ENCODE measurements around the gene MAGI1.

The MAGI1 gene

DNA sequence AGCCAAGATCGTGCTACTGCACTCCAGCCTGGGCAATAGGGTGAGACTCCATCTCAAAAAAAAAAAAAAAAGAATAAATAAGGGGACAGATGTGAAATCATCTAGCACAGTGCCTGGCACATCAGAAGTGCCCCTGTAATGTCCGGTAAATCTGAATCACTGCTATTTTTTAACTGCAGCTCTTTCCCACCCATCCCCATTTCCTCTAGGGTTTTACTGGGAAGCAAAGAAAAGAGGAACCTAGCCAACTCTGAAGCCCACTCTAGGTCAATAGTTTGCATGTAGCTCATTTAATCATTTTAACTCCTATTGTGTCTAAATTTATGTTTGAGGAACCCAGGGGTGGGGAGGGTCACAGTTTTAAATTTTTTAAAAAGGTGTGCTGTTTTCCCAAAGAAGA is 26.0 kb downstream of the MAGI1 start:
- DNase-seq = no peak

DNA sequence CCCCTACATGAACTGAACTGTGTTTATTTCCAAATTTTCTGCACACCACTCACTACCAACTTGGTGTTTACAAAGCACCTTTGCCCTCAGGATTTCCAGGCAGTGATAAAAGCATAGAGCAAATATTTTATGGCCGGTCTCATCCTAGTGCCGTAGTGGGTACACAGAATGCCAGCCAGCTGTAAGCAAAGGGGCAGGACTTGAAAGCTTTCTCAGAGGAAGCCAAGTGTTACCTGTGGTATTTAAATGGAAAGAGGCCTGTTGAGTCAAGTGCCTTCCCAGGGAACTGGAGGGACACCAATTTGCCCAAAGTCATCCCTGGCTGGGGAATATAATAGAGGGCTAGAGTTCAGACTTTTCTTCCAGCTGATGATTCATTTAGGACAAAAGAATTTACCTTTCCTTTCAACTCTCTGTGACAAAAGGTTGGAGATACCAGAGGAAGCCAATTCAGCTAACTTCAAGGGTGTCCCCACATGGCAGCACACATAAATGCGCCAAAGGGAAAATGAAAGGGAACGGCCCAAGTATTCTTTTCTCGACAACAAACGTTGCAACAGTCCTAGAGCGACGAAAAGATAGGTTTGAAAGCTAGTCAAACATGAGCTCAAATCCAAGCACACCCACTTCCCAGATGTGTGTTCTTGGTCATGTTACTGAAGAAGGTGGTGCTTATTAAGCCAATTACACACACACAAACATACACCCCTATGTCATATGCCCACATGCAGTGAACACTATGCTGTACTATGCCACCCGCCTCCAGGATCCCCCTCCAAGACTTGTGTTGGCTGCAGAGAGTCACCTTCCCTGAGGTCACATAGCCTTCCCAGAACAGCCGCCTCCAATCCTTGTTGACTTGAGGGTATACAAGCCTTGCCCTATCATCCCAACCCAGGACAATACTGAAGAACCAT is 27.7 kb downstream of the MAGI1 start:
- DNase-seq = no peak

DNA sequence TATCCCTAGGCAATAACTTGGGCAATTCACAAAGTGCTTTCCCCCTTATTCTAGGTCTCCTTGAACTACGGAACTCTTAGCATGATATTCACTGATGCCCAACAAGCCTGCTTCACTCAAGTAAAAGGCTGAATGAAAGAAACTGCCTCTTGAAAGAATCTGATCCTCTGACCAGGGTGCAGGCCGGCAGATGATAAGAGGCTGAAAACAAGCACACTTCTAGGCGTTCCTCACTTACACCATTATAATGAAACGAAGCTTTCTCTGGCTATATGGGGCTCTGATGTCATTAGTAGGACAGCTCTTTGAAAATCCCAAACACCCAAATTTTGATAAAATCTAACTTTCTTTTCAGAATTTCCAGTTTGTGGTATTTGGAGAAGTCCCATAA is 28.4 kb downstream of the MAGI1 start:
- no peak for DNase-seq

DNA sequence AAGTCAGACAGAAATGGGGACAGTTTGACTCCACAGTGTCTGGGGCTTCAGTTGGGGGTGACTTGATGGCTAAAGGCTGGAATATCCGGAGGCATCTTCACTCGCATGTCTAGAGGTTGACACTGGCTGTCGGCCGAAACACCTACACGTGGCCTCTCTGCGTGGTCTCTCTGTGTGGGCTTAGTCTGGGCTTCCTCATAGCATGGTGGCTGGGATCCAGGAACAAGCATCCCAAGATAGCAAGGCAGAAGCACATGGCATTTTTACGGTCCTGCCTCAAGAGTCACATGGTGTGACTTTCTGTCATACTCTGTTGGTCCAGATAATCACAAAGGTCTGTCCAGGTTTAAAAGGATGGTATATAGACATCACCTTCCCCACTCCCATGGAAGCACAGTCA is 34.5 kb downstream of the MAGI1 start:
- DNase-seq = no peak

DNA sequence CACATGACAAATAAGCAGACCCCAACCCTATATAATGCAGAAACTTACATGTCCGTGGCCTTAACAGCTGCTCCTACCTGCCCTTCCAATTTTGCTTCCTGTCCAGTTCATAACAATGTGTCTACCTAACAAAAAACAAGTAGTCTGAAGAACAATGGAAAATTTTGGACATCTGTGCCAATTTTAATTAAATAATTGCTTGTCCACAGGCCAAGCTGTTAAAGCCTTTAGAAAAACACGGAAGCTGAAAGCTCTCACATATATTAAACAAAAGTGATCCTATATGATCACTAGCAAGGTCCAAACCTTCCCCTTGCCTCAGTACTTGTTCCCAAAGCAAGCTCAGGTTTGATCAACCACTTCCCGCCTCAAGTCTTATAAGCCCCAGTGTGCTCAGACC is 37.1 kb downstream of the MAGI1 start:
- DNase-seq = no peak

DNA sequence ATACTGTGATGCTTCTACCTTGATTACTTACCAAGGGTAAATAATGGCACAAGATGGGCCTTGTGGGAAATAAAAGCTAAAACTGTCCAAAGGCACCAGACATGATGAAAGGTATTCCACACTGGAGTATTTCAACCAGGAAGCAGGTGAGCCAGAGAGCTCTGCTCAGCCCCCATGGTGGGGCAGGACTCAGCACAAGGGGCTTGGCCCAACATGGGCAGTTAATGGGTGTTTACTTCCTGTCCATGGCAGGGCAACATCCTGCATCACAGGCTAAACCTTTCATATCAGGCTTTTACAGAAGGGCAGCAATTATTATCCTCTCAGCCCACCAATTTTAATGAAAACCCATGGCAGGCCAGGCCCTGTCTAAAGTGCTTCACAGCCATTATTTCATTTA is 38.2 kb downstream of the MAGI1 start:
- DNase-seq = no peak

DNA sequence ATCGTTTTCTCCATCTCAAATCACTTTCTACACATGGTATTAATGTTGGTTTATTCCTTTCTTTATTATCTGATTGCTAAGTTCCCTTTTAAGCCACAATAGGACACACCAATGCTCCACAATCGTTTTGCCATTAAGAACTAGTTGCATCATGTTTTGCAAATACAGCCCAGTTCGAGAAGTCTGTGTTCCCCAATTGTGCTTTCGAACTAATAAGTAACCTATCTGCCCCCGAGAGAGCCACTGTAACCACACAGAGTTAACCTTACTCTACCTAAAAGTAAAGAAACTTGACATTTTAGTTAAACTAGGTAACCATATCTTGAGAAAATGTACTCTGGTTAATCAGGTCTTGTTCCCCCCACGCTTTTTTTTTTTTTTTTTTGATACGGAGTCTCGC is 39.1 kb downstream of the MAGI1 start:
- no peak for DNase-seq

DNA sequence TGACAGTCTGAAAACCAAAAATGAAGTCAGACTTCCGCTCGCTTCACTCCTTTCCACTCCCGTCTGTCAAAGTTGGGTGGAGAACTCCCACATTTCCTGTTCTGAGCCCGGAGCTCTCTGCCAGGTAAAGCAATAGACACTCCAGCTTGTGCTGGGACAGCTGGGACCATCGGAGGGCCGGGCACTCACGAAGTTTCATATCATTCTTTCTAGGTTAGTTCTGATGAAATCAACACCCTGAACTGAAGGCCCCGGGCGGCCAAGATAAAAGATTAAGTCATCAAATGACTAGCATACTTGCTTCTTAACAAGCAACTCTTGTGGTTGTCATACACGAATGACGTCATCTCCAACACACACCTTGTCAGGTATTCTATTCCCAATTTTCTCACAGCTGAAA is 42.1 kb downstream of the MAGI1 start:
- no peak for DNase-seq

DNA sequence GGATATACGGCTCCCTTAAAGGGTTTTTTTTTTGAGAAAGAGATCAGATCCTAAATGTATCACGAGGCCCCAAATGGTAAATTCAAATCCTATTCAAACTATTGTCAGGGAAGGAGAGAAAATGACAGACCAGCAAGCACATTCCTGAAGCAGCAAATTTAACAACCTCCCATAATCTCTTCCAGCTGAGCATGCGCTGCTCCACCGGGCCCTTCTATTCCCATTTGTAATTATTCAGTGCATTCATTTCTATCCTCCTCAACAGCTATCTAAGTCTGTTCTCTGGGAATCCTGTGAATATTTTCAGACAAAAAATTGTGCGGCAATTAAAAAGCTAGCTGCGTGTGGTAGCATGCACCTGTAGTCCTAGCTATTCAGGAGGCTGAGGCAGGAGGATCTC is 43.2 kb downstream of the MAGI1 start:
- no peak for DNase-seq

DNA sequence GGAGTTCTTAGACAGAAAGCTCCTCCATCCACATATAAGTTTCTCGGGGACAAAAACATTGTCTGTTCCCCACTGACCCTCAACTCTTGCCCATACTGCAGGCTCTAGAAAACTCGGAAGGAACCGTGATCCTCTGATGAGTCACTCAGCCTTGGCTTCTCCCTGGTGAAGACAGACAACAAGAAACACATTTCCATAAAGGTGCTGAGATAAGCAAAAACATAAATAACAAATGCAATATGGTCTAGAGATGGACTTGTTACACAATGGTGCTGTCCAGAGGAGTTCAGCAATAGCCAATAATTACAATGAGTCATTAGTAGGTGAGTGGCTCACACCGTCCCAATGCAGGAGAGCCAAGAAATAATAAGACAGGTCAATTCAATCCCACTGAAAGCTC is 43.7 kb downstream of the MAGI1 start:
- no peak for DNase-seq

DNA sequence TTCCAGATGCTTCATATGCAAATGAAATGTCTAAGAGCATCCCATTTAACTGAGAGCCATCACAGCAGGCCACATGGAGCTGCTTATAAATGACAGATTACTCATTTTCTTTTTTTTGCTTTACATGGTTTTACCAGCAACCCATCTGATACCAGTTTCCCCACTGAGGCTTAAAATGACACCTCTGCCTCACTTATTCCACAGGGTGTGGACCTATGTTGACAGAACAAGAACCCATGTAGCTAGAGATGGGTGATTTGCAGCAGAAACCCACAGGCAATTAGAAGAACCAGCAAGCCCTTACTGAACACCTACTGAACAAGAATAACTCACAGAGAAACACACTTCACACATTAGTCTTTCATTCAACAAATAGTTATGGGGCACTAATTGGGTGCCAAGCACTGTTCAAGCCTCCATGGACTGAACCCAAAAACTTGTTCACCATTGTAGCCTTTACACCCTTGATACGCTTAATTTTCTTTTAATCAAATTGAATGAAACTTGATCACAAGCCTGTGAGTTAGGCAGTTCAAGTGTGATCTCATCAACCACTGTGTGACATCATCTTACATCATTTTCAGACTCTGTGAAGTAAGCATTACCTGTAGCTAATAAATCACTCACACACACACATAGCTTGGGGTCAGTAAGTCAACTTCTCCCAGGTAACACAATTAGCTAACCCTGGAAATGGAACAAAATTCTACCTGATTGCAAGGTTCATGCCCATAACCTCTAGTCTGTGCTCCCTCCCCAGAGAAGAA is 45.4 kb downstream of the MAGI1 start:
- no peak for DNase-seq

DNA sequence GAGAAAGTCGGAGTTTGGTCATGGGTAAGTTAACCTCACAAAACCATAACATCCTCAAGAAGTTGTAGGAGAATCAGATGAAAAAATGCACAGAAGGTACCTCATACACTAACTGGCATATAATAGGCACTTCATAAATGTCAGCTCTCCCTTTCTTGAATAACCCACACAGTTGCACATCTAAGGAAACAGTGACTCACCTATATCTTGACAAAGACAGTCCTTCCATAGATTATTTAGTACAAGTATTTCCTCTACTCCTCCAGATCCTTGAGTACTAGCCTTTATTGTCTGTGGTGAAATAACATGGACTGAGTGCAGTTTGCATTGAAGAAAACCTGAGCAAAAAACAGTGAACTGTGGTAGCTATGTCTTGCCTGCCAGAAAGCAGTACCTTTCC is 46.6 kb downstream of the MAGI1 start:
- DNase-seq = no peak

DNA sequence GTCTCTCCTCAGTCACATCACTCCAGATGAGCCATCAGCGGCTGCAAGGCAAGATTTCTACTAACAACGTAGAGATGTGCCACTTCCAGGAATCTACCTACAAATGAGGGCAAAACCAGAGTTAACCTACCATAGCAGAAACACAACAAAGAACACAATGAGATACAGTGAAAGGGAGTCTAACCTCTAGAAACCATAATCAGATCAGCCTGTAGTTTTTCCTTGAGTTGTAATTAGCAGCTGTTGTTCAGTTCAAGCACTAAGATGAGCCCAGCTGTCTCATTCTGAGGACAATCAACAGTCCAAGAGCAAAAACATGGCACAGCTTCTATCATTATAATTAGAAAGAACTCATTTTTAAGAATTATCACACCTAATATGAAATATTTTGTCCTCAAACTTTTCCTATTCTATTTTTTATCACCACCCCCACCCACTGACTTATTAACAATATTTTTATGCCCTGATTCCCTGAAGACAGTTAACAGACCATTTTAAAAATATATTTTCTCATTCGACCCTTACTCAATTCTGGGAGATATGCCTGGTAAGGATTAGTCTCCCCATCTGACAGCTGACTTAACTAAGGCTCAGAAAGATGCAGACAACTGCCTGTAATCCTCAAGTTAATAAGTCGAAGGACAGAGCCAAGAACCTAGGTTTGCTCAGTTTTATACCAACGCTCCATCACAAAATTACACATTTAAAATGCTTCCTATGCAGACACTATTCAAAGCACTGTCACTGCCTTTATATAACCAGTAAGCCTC is 50.1 kb downstream of the MAGI1 start:
- no peak for DNase-seq

DNA sequence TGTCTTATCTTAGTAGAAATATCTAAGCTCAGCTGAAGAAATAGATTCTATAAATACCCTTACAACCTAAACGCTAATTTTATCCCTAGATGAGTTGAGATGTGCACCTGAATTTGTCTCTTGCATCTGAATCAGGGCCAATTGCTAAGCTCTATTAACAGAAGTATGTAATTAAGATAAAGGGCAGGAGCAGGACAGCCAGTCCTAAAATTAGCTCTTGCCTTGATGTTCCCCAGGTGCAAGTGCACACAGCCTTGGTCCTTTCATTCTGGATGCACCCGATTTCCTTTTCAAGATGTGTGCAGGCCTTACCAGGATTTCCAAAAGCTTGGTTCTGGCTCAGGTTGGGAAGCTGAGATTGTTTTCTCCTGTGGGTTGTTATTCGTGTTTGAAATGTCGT is 52.4 kb downstream of the MAGI1 start:
- DNase-seq = no peak

DNA sequence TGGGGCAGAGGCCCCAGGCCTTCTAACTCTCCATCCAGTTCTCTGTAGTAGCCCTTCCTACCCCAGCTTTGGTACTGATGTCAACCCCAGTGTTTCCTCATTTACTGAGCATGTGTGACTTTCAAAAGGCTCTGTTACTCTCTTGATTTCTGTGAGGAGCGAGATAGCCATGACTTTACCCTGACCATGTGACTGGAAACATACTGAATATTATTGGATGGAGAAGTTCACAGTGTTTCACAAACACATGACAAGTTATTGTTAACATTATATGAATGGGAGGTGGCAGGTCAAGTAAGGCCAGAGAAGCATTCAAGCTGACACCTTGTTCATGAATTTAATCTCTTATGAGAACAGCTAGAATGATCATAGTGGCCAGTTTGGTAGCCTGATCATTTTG is 53.7 kb downstream of the MAGI1 start:
- DNase-seq = no peak

DNA sequence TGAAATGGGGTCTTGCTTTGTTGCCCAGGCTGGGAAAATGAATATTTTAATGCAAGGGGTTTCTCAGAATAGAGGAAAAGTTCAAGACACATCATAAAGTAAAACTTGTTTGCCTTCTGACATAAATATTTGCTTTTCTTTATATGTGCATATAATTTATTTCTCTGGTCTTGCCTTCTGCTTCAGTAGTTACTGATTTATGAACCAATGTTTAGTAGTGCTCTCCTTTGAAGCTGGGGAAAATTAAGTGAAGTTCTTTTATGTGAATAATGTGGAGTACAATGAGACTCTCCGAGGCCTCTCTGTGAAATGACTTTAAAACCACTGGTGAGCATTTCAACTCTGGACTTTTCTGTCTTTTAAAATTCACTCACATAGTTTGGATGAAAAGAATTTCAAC is 55.6 kb downstream of the MAGI1 start:
- DNase-seq = no peak

DNA sequence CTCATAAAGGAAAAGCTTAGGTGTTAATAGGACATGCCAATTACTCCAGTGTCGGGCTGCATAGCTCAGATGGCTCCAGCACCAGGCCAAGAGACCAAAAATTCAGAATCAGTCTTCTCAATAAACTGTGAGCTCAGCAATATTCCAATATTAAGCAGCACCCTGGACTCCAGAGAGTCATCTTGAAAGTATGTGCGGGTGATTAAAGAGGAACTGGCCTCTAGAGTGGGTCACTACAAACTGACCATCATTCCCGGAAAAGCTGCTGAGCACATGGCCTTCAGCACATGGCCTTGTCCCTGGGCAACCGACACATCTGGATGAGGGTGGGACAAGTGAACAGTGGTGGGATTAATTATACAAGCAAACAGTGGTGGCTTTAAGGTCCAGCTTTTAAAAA is 59.0 kb downstream of the MAGI1 start:
- no peak for DNase-seq

DNA sequence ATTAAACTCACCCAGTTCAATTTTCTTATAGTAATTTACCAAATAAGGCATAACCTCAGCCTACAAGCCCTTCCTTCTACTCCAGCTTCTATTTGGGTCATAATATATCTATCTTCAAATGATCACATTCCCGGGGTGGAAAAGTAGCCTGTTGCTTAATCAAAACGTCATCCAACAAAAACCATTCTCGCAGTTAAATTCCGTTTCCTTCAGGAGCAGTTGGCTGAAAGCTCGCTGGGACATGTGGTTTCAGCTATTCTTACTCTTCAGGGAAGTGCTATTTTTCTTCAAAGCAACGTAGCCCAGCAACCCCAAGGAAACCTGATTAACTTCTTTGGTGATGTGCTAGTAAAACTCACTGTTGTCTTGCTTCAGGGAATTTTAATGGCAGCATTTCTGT is 59.6 kb downstream of the MAGI1 start:
- DNase-seq = no peak

DNA sequence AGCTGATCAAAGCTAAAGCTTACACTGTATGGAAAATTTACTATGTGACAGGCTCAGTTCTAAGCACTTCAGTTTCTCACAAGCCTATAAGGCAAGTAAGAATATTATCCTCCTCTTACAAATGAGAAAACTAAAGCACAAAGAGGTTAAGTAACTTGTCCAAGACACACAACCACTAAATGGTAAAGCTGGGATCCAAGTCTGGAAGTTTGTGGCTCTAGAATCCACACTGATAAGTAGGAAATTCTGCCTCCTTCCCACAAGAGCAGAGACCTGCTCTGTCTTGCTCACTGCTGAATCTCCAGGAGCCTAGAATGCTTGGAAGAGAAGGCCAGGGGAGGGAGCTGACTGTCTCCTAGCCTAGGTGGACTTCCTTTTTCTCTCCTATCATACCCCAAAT is 60.6 kb downstream of the MAGI1 start:
- no peak for DNase-seq

DNA sequence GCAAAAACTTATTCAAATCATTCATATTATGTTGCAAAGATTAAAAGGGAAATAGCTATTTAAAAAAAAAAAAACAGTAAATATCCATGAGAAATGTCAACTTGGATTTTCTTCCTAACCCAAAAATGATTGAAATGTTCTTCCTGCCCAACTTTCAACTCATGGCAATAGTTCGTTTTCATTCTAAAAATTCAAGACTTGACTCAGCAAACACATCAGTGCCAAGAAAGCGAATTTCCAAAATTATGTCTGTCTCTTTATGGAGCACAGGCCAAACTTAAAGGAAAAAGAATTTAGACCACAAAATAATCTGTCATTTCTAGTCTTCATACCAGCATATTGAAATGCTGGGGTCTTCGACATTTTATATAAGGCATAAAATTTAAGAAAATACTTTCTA is 63.7 kb downstream of the MAGI1 start:
- no peak for DNase-seq

DNA sequence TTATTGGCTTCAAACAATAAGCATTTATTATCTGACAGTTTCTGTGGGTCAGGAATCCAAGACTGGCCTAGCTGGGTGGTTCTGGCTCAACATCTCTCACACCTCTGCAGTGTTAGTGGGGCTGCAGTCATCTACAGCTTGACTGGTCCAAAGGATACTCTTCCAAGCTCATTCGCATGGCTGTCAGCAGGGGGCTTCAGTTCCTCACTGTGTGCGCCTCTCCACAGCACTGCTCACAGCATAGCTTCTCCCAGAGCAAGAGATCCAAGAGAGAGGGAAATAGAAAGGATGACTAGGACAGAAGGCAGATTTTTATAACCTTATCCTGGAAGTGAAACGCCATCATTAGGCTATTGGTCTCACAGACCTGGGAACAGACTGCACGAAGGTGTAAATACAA is 64.2 kb downstream of the MAGI1 start:
- no peak for DNase-seq

DNA sequence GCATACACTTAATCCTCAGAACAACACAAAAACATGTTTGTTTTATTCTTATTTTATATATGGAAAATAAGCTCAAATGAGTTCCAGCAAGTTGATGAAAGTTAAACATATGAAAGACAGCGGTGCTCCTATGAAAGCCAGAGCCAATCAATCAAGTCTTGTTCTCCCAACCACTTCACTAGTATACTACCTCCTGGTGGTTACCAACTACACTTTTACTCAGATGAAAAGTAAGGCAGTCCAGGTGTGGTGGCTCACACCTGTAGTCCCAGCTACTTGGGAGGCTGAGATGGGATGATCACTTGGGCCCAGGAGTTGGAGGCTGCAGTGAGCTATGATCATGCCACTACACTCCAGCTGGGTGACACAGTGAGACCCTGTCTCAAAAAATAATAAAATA is 66.0 kb downstream of the MAGI1 start:
- DNase-seq = no peak
